Activated naive CD8-positive, alpha-beta T cell treated with anti-CD3 and anti-CD28 coated beads for 36 hours (primary cell): Measurements from ENCODE around the gene RBFOX1. TPM values are rescaled to one million over a fixed set of nuclear protein-coding genes. Genes with fewer than 3 reads are reported as not detected.

ENCODE experiments used
- DNase-seq: peaks from one replicate; pipeline ENCODE4 v3.0.0; 2021
- H3K27ac Mint-ChIP-seq: one replicate; pipeline ENCODE4 v1.8.0; 2022; ENCODE audit warnings: mild to moderate bottlenecking, moderate library complexity, mixed read lengths
- H3K27me3 Mint-ChIP-seq: one replicate; pipeline ENCODE4 v1.8.0; 2022; ENCODE audit warnings: mild to moderate bottlenecking, mixed read lengths
- H3K36me3 Mint-ChIP-seq: one replicate; pipeline ENCODE4 v1.8.0; 2021; ENCODE audit warnings: mild to moderate bottlenecking, mixed read lengths
- H3K4me1 Mint-ChIP-seq: one replicate; pipeline ENCODE4 v1.8.0; 2021; ENCODE audit warnings: mixed read lengths
- H3K4me3 Mint-ChIP-seq: one replicate; pipeline ENCODE4 v1.8.0; 2022; ENCODE audit warnings: mild to moderate bottlenecking, moderate library complexity, mixed read lengths
- H3K9me3 Mint-ChIP-seq: one replicate; pipeline ENCODE4 v1.8.0; 2022; ENCODE audit warnings: mixed read lengths
- total RNA-seq, 2 experiments: library from RNA; stranded (reverse); gene quantifications; one replicate each; pipeline ENCODE4 v1.2.3, GENCODE V29; 2021

Gene RBFOX1
- total RNA-seq, 2 experiments from 2014 or later, result not detected

GRCh38 chr16:7571366-7571765 is 238.7 kb downstream of the RBFOX1 start:
- peaks cover 1% of the 10 kb centered on the region for H3K9me3 Mint-ChIP-seq
- no peak overlapping the region for H3K27ac Mint-ChIP-seq
- H3K27me3 Mint-ChIP-seq, result no peaks in the 10 kb centered on the region
- H3K4me1 Mint-ChIP-seq, result no peaks in the 10 kb centered on the region
- H3K36me3 Mint-ChIP-seq, result no peaks in the 10 kb centered on the region
- H3K4me3 Mint-ChIP-seq, result no peak overlapping the region
- DNase-seq, result no peak

- Mint-ChIP-seq H3K4me3 (no peak overlapping the region), H3K36me3 (no peaks in the 10 kb centered on the region), H3K9me3 (peaks cover 2% of the 10 kb centered on the region), H3K4me1 (no peaks in the 10 kb centered on the region), H3K27ac (no peak overlapping the region), H3K27me3 (no peaks in the 10 kb centered on the region)
- no peak for DNase-seq
Observed at GRCh38 chr16:7577588-7577987, 244.9 kb downstream of the RBFOX1 start.

DNA sequence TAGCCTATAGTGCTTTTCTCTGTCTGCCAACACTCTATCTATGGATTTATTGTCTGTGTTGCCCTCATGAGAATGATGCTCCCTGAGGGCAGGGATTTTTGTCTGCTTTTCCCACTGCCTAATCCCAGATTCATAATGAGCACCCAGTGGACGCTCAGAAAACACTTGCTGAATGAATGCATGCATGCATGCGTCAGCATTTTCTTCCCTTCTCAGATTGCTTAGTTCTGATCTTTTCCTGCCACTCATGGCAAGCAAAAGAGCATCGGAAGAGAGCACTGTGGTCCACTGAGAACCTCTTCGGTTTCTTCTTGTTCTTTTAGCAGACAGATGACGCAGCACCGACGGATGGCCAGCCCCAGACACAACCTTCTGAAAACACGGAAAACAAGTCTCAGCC is 246.8 kb downstream of the RBFOX1 start:
- no peak for DNase-seq
- no peak overlapping the region for H3K27ac Mint-ChIP-seq
- H3K4me1 Mint-ChIP-seq, result no peaks in the 10 kb centered on the region
- no peak overlapping the region for H3K4me3 Mint-ChIP-seq
- no peaks in the 10 kb centered on the region for H3K36me3 Mint-ChIP-seq
- peaks cover 2% of the 10 kb centered on the region for H3K9me3 Mint-ChIP-seq
- no peaks in the 10 kb centered on the region for H3K27me3 Mint-ChIP-seq

DNA sequence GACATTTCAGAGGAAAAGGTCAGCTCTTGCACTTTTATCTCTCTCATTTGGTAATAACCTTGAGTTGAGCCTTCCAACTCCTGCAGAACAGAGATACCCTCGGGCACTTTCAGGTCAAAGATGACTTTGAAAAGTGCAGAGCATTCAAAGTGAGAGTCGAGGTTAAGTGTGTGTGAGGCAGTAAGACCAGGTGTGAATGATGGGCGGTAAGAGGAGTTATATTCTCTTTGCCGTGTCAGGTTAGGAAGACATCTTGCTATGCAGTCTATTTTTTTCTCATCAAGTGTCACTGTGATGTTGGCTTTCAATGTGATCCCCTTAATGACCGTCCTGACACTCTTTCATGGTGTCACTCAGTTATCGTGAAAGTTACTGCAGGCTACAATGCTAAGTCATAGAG is 248.5 kb downstream of the RBFOX1 start:
- Mint-ChIP-seq H3K27ac (no peak overlapping the region), H3K9me3 (peaks cover 4% of the 10 kb centered on the region)

DNA sequence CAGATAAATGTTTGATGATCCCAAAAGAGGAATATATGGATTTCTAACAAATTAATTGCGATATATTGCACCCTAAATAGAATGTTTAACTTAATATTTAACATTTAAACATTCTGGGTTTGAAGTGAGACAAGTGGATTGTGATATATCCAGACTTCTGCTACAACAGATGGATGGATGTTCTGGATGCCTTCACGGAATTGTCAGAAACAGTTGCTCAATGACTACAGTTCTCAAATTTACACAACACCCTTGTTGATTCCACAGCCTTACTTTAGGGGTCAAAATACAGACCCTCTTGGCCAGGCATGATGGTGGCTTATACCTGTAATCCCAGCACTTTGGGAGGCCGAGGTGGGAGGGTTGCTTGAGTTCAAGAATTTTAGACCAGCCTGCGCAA is 250.8 kb downstream of the RBFOX1 start:
- H3K9me3 Mint-ChIP-seq, result peaks cover 3% of the 10 kb centered on the region
- no peaks in the 10 kb centered on the region for H3K36me3 Mint-ChIP-seq
- no peaks in the 10 kb centered on the region for H3K27me3 Mint-ChIP-seq
- no peak overlapping the region for H3K27ac Mint-ChIP-seq
- H3K4me3 Mint-ChIP-seq, result no peak overlapping the region
- DNase-seq, result no peak
- H3K4me1 Mint-ChIP-seq, result no peaks in the 10 kb centered on the region

More for the DNA sequence above, 248.5 kb downstream of the RBFOX1 start:
- DNase-seq, result no peak
- Mint-ChIP-seq H3K27me3 (no peaks in the 10 kb centered on the region), H3K4me3 (no peak overlapping the region), H3K36me3 (no peaks in the 10 kb centered on the region), H3K4me1 (no peaks in the 10 kb centered on the region)

DNA sequence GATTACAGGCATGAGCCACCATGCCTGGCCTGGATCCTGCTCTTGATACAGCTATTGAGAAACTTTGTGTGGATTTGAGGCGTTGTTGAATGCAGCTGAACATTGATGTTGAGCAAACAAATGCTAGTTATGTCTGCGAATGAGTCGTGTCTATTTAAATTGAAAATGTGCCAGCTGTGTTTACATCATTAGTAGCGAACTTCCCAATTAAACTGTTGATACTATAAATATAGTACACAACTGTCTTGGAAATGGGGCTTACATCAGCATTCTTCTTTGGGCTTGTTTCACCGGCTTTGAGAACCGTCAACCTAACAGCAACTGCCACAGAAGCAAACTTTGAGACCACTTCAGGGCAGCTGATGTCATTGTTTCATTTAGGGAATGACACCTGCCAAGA is 251.9 kb downstream of the RBFOX1 start:
- Mint-ChIP-seq H3K9me3 (peaks cover 2% of the 10 kb centered on the region), H3K4me3 (no peak overlapping the region), H3K4me1 (no peaks in the 10 kb centered on the region), H3K27me3 (no peaks in the 10 kb centered on the region), H3K36me3 (no peaks in the 10 kb centered on the region), H3K27ac (no peak overlapping the region)
- no peak for DNase-seq

DNA sequence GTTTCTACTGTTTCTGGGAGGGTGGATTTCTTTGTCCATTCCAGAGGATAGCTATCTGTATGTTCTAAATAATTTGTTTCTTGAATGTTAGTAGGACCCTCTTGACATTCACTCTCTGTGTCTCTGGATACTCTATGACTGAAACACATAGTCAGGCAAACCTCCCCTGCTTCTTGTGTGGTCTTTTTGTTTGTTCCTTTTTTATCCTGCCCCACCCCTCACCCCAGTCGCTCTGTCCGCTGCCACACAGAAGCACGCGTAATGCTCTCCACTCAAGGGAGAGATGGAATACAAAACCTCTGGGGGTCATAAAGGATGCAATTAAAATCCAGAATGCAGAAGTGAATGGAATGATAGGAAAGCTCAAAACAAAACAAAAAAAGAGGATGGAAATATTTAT is 253.1 kb downstream of the RBFOX1 start:
- no peaks in the 10 kb centered on the region for H3K27me3 Mint-ChIP-seq
- H3K27ac Mint-ChIP-seq, result no peak overlapping the region
- peaks cover 2% of the 10 kb centered on the region for H3K9me3 Mint-ChIP-seq
- no peak overlapping the region for H3K4me3 Mint-ChIP-seq
- no peaks in the 10 kb centered on the region for H3K36me3 Mint-ChIP-seq
- no peak for DNase-seq
- no peaks in the 10 kb centered on the region for H3K4me1 Mint-ChIP-seq

GRCh38 chr16:7590934-7591333 is 258.3 kb downstream of the RBFOX1 start:
- DNase-seq, result no peak
- Mint-ChIP-seq H3K9me3 (no peaks in the 10 kb centered on the region), H3K27ac (no peak overlapping the region), H3K27me3 (no peaks in the 10 kb centered on the region), H3K36me3 (no peaks in the 10 kb centered on the region), H3K4me1 (no peaks in the 10 kb centered on the region), H3K4me3 (no peak overlapping the region)

DNA sequence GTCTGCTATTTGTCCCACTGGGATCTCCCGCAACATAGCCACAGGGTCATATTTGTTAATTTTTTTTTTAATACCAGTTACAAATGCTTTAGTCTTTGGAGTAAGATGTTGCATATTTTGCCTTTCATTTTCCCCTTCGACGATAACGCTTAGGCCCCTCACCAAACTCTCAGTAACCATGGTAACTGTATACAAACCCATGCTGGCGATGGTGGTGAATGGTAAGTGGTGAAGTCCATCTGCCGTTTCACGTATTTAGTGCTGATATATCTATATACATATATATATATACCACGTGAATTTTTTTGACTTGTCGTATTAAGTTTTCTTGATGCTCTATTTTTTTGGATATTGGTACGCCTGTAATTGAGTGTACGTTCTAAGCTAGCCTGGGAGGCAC is 263.7 kb downstream of the RBFOX1 start:
- Mint-ChIP-seq H3K4me1 (no peaks in the 10 kb centered on the region), H3K9me3 (peaks cover 5% of the 10 kb centered on the region), H3K27ac (no peak overlapping the region), H3K27me3 (no peaks in the 10 kb centered on the region), H3K36me3 (no peaks in the 10 kb centered on the region), H3K4me3 (no peak overlapping the region)
- DNase-seq, result no peak

- no peaks in the 10 kb centered on the region for H3K4me1 Mint-ChIP-seq
- no peak overlapping the region for H3K4me3 Mint-ChIP-seq
- H3K36me3 Mint-ChIP-seq, result no peaks in the 10 kb centered on the region
- H3K27ac Mint-ChIP-seq, result no peak overlapping the region
- no peaks in the 10 kb centered on the region for H3K27me3 Mint-ChIP-seq
- no peak for DNase-seq
- peaks cover 5% of the 10 kb centered on the region for H3K9me3 Mint-ChIP-seq
Observed at GRCh38 chr16:7597677-7598076, 265.0 kb downstream of the RBFOX1 start.

- Mint-ChIP-seq H3K27me3 (no peaks in the 10 kb centered on the region), H3K36me3 (no peaks in the 10 kb centered on the region), H3K27ac (no peak overlapping the region), H3K4me1 (no peaks in the 10 kb centered on the region), H3K9me3 (peaks cover 6% of the 10 kb centered on the region), H3K4me3 (no peak overlapping the region)
- no peak for DNase-seq
Observed at GRCh38 chr16:7601100-7601499, 268.5 kb downstream of the RBFOX1 start.

DNA sequence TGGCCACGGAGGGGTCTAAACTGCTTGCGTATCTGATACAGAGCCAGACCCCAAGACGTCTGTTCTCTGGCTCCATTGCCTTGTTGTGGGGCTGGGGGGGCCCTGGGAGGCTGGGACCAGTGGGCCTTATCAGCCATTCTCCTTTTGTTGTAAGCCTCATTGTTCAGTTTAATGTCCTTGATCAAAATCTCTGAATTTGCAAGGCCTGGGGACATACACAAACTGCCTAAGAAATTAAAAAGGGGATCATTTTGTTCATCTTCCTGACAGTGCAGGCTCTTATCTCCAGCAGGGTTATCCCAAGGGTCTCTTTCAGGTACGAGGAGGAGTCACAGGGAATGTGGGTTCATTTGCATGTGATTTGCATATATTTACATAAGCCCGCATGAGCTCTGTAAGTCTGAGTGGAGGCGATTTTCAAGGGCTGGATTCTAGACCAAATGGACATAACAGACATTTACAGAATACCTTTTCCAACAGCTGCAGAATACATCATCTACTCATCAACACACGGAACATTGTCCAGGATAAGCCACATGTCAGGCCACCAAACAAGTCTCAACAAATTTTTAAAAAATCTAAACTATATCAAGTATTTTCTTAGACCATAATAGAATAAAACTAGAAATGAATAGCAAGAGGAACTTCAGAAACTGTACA is 269.8 kb downstream of the RBFOX1 start:
- no peak overlapping the region for H3K27ac Mint-ChIP-seq
- DNase-seq, result no peak
- H3K27me3 Mint-ChIP-seq, result no peaks in the 10 kb centered on the region
- H3K4me1 Mint-ChIP-seq, result no peaks in the 10 kb centered on the region
- H3K36me3 Mint-ChIP-seq, result no peaks in the 10 kb centered on the region
- peaks cover 2% of the 10 kb centered on the region for H3K9me3 Mint-ChIP-seq
- no peak overlapping the region for H3K4me3 Mint-ChIP-seq

- Mint-ChIP-seq H3K4me1 (no peaks in the 10 kb centered on the region), H3K27ac (no peak overlapping the region), H3K4me3 (no peak overlapping the region), H3K9me3 (peaks cover 1% of the 10 kb centered on the region), H3K36me3 (no peaks in the 10 kb centered on the region), H3K27me3 (no peaks in the 10 kb centered on the region)
- no peak for DNase-seq
Observed at GRCh38 chr16:7605812-7606211, 273.2 kb downstream of the RBFOX1 start.

- Mint-ChIP-seq H3K4me1 (no peaks in the 10 kb centered on the region), H3K4me3 (no peak overlapping the region), H3K36me3 (no peaks in the 10 kb centered on the region), H3K9me3 (peaks cover 2% of the 10 kb centered on the region), H3K27me3 (no peaks in the 10 kb centered on the region), H3K27ac (no peak overlapping the region)
- no peak for DNase-seq
Observed at GRCh38 chr16:7612671-7613070, 280.0 kb downstream of the RBFOX1 start.

DNA sequence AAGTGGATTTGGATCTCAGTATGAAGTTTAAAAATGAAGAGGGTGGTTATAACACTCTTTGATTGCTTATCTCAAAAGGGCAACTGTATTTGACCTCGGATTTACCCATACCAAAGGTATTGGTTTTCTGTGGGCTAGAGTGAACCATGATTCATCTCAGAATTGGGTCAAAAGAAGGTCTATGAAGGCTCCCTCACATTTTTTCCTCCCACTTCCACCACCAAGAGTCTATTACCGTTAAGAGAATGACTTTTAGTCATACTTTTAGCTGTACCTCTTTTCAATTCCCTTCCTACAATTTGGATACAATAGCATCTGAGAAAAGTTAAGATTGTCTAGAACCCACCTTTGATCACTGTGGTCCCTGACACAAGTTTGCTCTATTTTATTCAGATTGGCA is 280.9 kb downstream of the RBFOX1 start:
- Mint-ChIP-seq H3K4me1 (no peaks in the 10 kb centered on the region), H3K36me3 (no peaks in the 10 kb centered on the region), H3K9me3 (peaks cover 2% of the 10 kb centered on the region), H3K27ac (no peak overlapping the region), H3K4me3 (no peak overlapping the region), H3K27me3 (no peaks in the 10 kb centered on the region)
- no peak for DNase-seq

- Mint-ChIP-seq H3K4me1 (no peaks in the 10 kb centered on the region), H3K27ac (no peak overlapping the region), H3K27me3 (no peaks in the 10 kb centered on the region), H3K4me3 (no peak overlapping the region), H3K36me3 (no peaks in the 10 kb centered on the region), H3K9me3 (peaks cover 2% of the 10 kb centered on the region)
- DNase-seq, result no peak
Observed at GRCh38 chr16:7614021-7614795, 281.6 kb downstream of the RBFOX1 start.
